ENCODE measurements around the gene L3MBTL4. TPM values are rescaled to one million over a fixed set of nuclear protein-coding genes. Genes with fewer than 3 reads are reported as not detected.

L3MBTL4 gene
- total RNA-seq, 2 experiments from 2014 or later, result 0.19 to 0.47 TPM

DNA sequence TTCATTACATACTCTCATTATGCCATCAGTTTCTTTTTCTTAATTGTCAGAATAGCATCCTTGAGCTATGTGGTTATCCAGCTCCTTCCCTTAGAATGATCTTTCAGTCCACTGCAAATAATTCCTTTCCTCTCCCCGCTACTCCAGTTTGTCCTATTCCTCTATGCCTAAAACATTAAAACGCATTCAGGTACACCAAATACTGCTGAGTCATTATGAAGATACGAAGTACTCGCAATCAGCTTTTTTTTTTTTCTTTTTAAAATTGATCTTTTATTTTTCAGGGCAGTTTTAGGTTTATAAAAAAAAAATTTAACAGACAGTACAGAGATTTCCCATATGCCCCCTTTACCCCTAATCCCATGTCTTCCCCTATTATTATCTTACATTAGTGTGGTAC, 354.6 kb downstream of the L3MBTL4 start:
- Mint-ChIP-seq H3K27ac (no peak overlapping the region), H3K9me3 (peaks cover 2% of the 10 kb centered on the region), H3K27me3 (no peaks in the 10 kb centered on the region), H3K4me3 (no peak overlapping the region), H3K36me3 (ENCODE audit: low read depth) (no peaks in the 10 kb centered on the region), H3K4me1 (ENCODE audit: low read depth) (peaks cover 4% of the 10 kb centered on the region)
- Histone ChIP-seq H3K27me3 (ENCODE audit: control insufficient read depth in 1 of 2, insufficient read depth in 2 of 2, low read length in 2 of 2) (no peaks in the 10 kb centered on the region), H3K9me3 (ENCODE audit: control insufficient read depth in 1 of 2, insufficient read depth in 1 of 2, low read length in 2 of 2) (no peaks in the 10 kb centered on the region), H3K27ac (ENCODE audit: low read depth in 1 of 2, low read length in 2 of 2) (no peak overlapping the region), H3K4me1 (ENCODE audit: insufficient read depth, low read length) (peaks cover 4% of the 10 kb centered on the region), H3K36me3 (ENCODE audit: insufficient read depth, low read length) (no peaks in the 10 kb centered on the region), H3K4me3 (ENCODE audit: low read length) (no peak overlapping the region)
- ATAC-seq (ENCODE audit: poor library complexity) (no peak), DNase-seq (no peak)
- intact Hi-C loops (cut with DNase I, micrococcal nuclease), result no loop called here
- TF ChIP-seq, protein P1, sequence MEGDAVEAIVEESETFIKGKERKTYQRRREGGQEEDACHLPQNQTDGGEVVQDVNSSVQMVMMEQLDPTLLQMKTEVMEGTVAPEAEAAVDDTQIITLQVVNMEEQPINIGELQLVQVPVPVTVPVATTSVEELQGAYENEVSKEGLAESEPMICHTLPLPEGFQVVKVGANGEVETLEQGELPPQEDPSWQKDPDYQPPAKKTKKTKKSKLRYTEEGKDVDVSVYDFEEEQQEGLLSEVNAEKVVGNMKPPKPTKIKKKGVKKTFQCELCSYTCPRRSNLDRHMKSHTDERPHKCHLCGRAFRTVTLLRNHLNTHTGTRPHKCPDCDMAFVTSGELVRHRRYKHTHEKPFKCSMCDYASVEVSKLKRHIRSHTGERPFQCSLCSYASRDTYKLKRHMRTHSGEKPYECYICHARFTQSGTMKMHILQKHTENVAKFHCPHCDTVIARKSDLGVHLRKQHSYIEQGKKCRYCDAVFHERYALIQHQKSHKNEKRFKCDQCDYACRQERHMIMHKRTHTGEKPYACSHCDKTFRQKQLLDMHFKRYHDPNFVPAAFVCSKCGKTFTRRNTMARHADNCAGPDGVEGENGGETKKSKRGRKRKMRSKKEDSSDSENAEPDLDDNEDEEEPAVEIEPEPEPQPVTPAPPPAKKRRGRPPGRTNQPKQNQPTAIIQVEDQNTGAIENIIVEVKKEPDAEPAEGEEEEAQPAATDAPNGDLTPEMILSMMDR (IDR thresholded peaks at IDR 0.05), result no peak
- ChIA-PET CTCF (no interaction called here), POLR2A (no interaction called here)

- CTCF ChIA-PET, result no interaction called here
Measured at GRCh38 chr18:6059551-6059950, 355.2 kb downstream of the L3MBTL4 start.

GRCh38 chr18:6058941-6059340, 355.8 kb downstream of the L3MBTL4 start:
- no peak overlapping the region for H3K27ac Mint-ChIP-seq
- Histone ChIP-seq H3K9me3 (ENCODE audit: control insufficient read depth in 1 of 2, insufficient read depth in 1 of 2, low read length in 2 of 2) (peaks cover 0 to 6% of the 10 kb centered on the region in 2 experiments), H3K36me3 (ENCODE audit: insufficient read depth, low read length) (no peaks in the 10 kb centered on the region), H3K27ac (ENCODE audit: low read depth in 1 of 2, low read length in 2 of 2) (no peak overlapping the region), H3K4me1 (ENCODE audit: insufficient read depth, low read length) (peaks cover 4% of the 10 kb centered on the region), H3K4me3 (ENCODE audit: low read length) (no peak overlapping the region), H3K27me3 (ENCODE audit: control insufficient read depth in 1 of 2, insufficient read depth in 2 of 2, low read length in 2 of 2) (no peaks in the 10 kb centered on the region)
- H3K36me3 Mint-ChIP-seq (ENCODE audit: low read depth), result no peaks in the 10 kb centered on the region
- no peak overlapping the region for H3K4me3 Mint-ChIP-seq
- ChIA-PET POLR2A (no interaction called here), CTCF (no interaction called here)
- ATAC-seq (ENCODE audit: poor library complexity) (no peak), DNase-seq (no peak)
- TF ChIP-seq, protein P1 (IDR thresholded peaks at IDR 0.05), result no peak
- peaks cover 4% of the 10 kb centered on the region for H3K4me1 Mint-ChIP-seq (ENCODE audit: low read depth)
- intact Hi-C loops (cut with DNase I, micrococcal nuclease), result no loop called here
- no peaks in the 10 kb centered on the region for H3K27me3 Mint-ChIP-seq
- no peaks in the 10 kb centered on the region for H3K9me3 Mint-ChIP-seq

More at GRCh38 chr18:6059551-6059950, 355.2 kb downstream of the L3MBTL4 start:
- ATAC-seq (ENCODE audit: poor library complexity) (no peak), DNase-seq (no peak)
- Histone ChIP-seq H3K27ac (ENCODE audit: low read depth in 1 of 2, low read length in 2 of 2) (no peak overlapping the region), H3K36me3 (ENCODE audit: insufficient read depth, low read length) (no peaks in the 10 kb centered on the region), H3K9me3 (ENCODE audit: control insufficient read depth in 1 of 2, insufficient read depth in 1 of 2, low read length in 2 of 2) (peaks cover 0 to 2% of the 10 kb centered on the region in 2 experiments), H3K4me1 (ENCODE audit: insufficient read depth, low read length) (peaks cover 4% of the 10 kb centered on the region), H3K27me3 (ENCODE audit: control insufficient read depth in 1 of 2, insufficient read depth in 2 of 2, low read length in 2 of 2) (no peaks in the 10 kb centered on the region), H3K4me3 (ENCODE audit: low read length) (no peak overlapping the region)
- Mint-ChIP-seq H3K27me3 (no peaks in the 10 kb centered on the region), H3K27ac (no peak overlapping the region), H3K4me1 (ENCODE audit: low read depth) (peaks cover 4% of the 10 kb centered on the region), H3K36me3 (ENCODE audit: low read depth) (no peaks in the 10 kb centered on the region), H3K4me3 (no peak overlapping the region), H3K9me3 (no peaks in the 10 kb centered on the region)
- TF ChIP-seq, protein P1 (IDR thresholded peaks at IDR 0.05), result no peak
- POLR2A ChIA-PET, result no interaction called here
- intact Hi-C loops (cut with DNase I, micrococcal nuclease), result no loop called here
